PC-9 (cell line): ENCODE data around the gene ZFYVE26. TPM values are rescaled to one million over a fixed set of nuclear protein-coding genes. Genes with fewer than 3 reads are reported as not detected.

Experiments
- BruUV-seq: library from RNA; stranded (reverse); fragments of 400-500 nt; replicated peaks from 2 replicates; lab custom pipeline; 2021; lab: Mats Ljungman, UMichigan
- CTCF ChIA-PET: fragments of 300-600 bp; sonication (Branson Sonifier 250); formaldehyde crosslinking; loops from one replicate; lab custom pipeline; 2022; ENCODE audit warnings: antibody characterized with exemption; lab: Charles Lee
- POLR2A ChIA-PET: fragments of 300-600 bp; sonication (Branson Sonifier 250); formaldehyde crosslinking; loops from one replicate; lab custom pipeline; 2022; ENCODE audit warnings: antibody characterized with exemption; ENCODE audit not compliant: unreplicated experiment; lab: Charles Lee
- DNase-seq, 2 experiments: peaks; one replicate each; pipeline versions ENCODE4 v3.0.0 to v3.0.0-alpha.2; 2015 to 2022; ENCODE audit warnings: mixed read lengths in 1 of 2
- H2AFZ ChIP-seq: fragments of 200-600 bp; sonication (generic); 2 replicates; pipeline ENCODE4 v1.8.1; 2017; ENCODE audit warnings: antibody characterized with exemption
- H3F3A ChIP-seq: fragments of 200-600 bp; sonication (generic); 2 replicates; pipeline ENCODE4 v1.8.1; 2017; ENCODE audit warnings: antibody characterized with exemption, mild to moderate bottlenecking, low read depth; ENCODE audit not compliant: insufficient read depth
- H3K27ac ChIP-seq: fragments of 200-600 bp; sonication (generic); 2 replicates; pipeline ENCODE4 v1.6.1; 2016; ENCODE audit warnings: mixed run types
- H3K27me3 ChIP-seq: fragments of 200-600 bp; sonication (generic); 2 replicates; pipeline ENCODE4 v1.6.1; 2016; ENCODE audit warnings: low read depth, mixed run types; ENCODE audit not compliant: insufficient read depth
- H3K36me3 ChIP-seq: fragments of 200-600 bp; sonication (generic); 2 replicates; pipeline ENCODE4 v1.6.1; 2016; ENCODE audit warnings: low read depth, mixed run types
- H3K4me1 ChIP-seq: fragments of 200-600 bp; sonication (generic); replicated peaks from 2 replicates; pipeline ENCODE4 v1.6.1; 2016; ENCODE audit warnings: mixed run types; ENCODE audit not compliant: insufficient read depth
- H3K4me2 ChIP-seq: fragments of 200-600 bp; sonication (generic); 2 replicates; pipeline ENCODE4 v1.6.1; 2017; ENCODE audit warnings: mixed run types
- H3K4me3 ChIP-seq: fragments of 200-600 bp; sonication (generic); 2 replicates; pipeline ENCODE4 v1.6.1; 2016; ENCODE audit warnings: mixed run types
- H3K79me2 ChIP-seq: fragments of 200-600 bp; sonication (generic); 2 replicates; pipeline ENCODE4 v1.6.1; 2017; ENCODE audit warnings: low read depth, mixed run types
- H3K9me2 ChIP-seq: fragments of 200-600 bp; sonication (generic); 2 replicates; pipeline ENCODE4 v1.8.1; 2017; ENCODE audit warnings: mild to moderate bottlenecking; ENCODE audit not compliant: insufficient read depth
- H3K9me3 ChIP-seq: fragments of 200-600 bp; sonication (generic); 2 replicates; pipeline ENCODE4 v1.8.1; 2016; ENCODE audit warnings: low read depth; ENCODE audit not compliant: insufficient read depth
- H4K20me1 ChIP-seq: fragments of 200-600 bp; sonication (generic); 2 replicates; pipeline ENCODE4 v1.8.1; 2017; ENCODE audit not compliant: insufficient read depth
- EZH2 ChIP-seq: fragments of 200-600 bp; sonication (generic); IDR thresholded peaks from 2 replicates; pipeline ENCODE4 v1.8.0; 2017; ENCODE audit warnings: antibody characterized with exemption, low read depth
- intact Hi-C: fragments of 100-400 bp; cut with micrococcal nuclease; formaldehyde crosslinking; loops from one replicate; pipeline ENCODE4 v1.10.0; 2022; ENCODE audit not compliant: unreplicated experiment
- total RNA-seq: library from RNA; stranded (reverse); gene quantifications from 2 replicates; pipeline ENCODE4 v1.2.3, GENCODE V29; 2021
- TF ChIP-seq, protein P1 (sequence below): fragments of 200-600 bp; sonication (generic); conservative IDR thresholded peaks from 2 replicates; pipeline ENCODE4 v1.6.1; 2017; ENCODE audit warnings: mixed run types, antibody characterized with exemption, mild to moderate bottlenecking, moderate library complexity

The ZFYVE26 gene
- total RNA-seq, 1 experiment from 2014 or later: 19.2 TPM

DNA sequence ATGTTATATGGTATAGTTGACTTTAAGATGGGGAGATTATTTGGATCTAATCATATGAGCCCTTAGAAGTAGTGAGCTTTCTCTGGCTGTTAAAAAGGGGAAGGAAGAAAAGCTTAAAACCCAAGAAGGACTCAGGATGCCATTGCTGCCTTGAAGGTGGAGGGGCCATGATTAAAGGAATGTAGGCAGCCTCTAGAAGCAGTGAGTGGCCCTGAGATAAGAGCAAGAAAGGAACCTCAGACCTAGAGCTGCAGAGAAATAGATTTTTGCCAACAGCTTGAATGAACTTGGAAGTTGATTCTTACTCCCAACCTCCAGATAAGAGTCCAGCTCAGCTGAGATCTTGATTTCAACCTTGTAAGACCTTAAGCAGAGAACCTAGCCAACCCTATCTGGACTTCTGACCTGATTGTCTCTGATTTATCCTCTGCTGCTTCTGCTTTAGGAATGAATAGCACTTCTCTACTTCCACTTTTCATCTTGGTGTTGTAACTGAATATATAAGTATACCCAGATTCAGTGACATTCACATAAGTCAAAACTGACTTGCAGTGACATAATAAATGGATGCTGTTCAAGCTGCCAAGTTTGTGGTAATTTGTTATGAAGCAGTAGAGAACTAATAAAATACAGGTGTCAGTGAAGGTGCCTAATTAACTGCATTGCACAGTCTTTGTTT is 36.7 kb upstream of the ZFYVE26 start:
- intact Hi-C loops: no loop called here
- no peak overlapping the region for H3K4me3 ChIP-seq
- H3K9me3 ChIP-seq: no peaks in the 10 kb centered on the region
- H3K4me2 ChIP-seq: no peak overlapping the region
- H3K27ac ChIP-seq: no peak overlapping the region
- H2AFZ ChIP-seq: no peak overlapping the region
- H4K20me1 ChIP-seq: no peaks in the 10 kb centered on the region
- TF ChIP-seq, protein P1, sequence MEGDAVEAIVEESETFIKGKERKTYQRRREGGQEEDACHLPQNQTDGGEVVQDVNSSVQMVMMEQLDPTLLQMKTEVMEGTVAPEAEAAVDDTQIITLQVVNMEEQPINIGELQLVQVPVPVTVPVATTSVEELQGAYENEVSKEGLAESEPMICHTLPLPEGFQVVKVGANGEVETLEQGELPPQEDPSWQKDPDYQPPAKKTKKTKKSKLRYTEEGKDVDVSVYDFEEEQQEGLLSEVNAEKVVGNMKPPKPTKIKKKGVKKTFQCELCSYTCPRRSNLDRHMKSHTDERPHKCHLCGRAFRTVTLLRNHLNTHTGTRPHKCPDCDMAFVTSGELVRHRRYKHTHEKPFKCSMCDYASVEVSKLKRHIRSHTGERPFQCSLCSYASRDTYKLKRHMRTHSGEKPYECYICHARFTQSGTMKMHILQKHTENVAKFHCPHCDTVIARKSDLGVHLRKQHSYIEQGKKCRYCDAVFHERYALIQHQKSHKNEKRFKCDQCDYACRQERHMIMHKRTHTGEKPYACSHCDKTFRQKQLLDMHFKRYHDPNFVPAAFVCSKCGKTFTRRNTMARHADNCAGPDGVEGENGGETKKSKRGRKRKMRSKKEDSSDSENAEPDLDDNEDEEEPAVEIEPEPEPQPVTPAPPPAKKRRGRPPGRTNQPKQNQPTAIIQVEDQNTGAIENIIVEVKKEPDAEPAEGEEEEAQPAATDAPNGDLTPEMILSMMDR: no peak
- no peak for TF ChIP-seq EZH2
- H3F3A ChIP-seq: no peaks in the 10 kb centered on the region
- no peaks in the 10 kb centered on the region for H3K4me1 ChIP-seq
- no peaks in the 10 kb centered on the region for H3K79me2 ChIP-seq
- no TSS peak for BruUV-seq
- H3K27me3 ChIP-seq: no peaks in the 10 kb centered on the region
- no peaks in the 10 kb centered on the region for H3K9me2 ChIP-seq
- CTCF ChIA-PET: no interaction called here
- DNase-seq: no peak
- POLR2A ChIA-PET: no interaction called here
- no peaks in the 10 kb centered on the region for H3K36me3 ChIP-seq

DNA sequence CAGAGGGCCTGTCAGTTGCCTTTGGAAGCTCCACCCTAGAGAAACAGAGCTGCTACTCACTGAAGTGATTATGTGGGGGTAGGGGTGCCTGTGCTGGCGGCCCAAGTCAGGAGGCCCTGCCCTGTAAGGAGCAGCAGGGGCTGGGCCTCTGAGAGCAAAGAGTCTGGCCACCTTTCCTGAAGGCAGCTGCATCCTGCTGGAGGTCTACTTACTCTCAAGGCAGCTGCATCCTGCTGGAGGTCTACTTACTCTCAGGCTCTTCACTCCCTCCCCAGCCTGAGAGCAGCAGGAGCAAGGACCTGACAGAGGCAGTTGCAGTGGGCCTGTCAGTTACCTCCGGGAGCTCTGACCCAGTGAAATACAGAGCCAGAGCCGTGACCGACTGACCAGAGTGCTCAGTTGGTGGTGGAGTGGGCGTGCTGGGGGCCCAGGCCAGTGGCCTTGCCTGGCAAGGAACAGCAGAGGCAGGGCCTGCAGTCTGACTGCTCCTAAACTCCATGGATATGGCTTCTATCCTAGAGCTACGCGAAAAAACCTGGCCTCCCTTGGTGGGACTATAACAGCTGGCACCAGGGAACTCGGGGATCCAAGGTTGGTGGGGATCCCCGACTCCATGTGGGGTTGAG is 35.5 kb upstream of the ZFYVE26 start:
- no peak for DNase-seq
- no TSS peak for BruUV-seq
- Histone ChIP-seq H3K79me2 (no peaks in the 10 kb centered on the region), H2AFZ (no peak overlapping the region), H3K9me2 (no peaks in the 10 kb centered on the region), H3K27ac (no peak overlapping the region), H3K4me1 (no peaks in the 10 kb centered on the region), H3K36me3 (no peaks in the 10 kb centered on the region), H3K4me3 (no peak overlapping the region), H4K20me1 (no peaks in the 10 kb centered on the region), H3K9me3 (no peaks in the 10 kb centered on the region), H3K27me3 (no peaks in the 10 kb centered on the region), H3K4me2 (no peak overlapping the region), H3F3A (no peaks in the 10 kb centered on the region)
- ChIA-PET POLR2A (no interaction called here), CTCF (interaction anchor here (0.5 kb wide), 1 partner anchor 994 kb away, joined by 3 read pairs; no protein-coding TSS in a partner anchor)
- TF ChIP-seq EZH2: no peak
- TF ChIP-seq, protein P1: no peak
- intact Hi-C loops: no loop called here

DNA sequence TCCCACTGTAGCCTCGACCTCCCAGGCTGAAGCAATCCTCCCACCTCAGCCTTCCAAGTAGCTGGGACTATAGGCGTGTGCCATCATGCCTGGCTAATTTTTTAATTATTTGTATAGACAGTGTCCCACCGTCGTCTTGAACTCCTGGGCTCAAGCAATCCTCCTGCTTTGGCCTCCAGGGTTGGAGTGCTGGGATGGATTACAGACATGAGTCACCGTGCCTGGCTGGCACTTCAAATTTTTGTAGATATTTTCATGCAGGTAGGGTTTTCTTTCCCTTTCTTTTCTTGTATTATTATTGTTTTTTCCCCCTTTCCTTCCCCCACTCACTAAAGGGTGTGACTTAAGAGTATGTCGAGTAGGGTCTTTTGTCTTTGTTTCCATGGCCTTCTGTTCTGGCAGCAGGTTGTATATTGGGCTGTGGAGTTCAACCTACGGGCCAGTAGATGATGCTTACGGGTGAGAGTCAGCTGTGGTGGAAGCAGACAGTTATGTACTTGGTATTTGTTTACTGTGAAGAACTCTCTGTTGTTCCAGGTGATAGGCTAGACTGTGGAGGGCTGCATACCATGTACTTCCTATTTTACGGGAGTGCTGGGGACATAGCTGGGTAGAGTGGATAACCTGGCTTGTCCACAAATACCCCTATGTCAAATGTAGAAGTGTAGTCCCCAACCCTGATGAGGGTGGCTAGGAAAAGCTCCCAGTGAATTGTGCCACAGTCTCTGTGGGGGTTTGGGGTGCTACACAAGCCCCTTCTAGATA is 33.9 kb upstream of the ZFYVE26 start:
- Histone ChIP-seq H3K27me3 (no peaks in the 10 kb centered on the region), H2AFZ (no peak overlapping the region), H3K4me1 (no peaks in the 10 kb centered on the region), H4K20me1 (no peaks in the 10 kb centered on the region), H3K9me2 (no peaks in the 10 kb centered on the region), H3K27ac (no peak overlapping the region), H3K36me3 (no peaks in the 10 kb centered on the region), H3K79me2 (no peaks in the 10 kb centered on the region), H3K4me2 (no peak overlapping the region), H3F3A (no peaks in the 10 kb centered on the region), H3K4me3 (no peak overlapping the region), H3K9me3 (no peaks in the 10 kb centered on the region)
- TF ChIP-seq, protein P1: no peak
- no peak for TF ChIP-seq EZH2
- BruUV-seq: no TSS peak
- no peak for DNase-seq
- intact Hi-C loops: no loop called here
- ChIA-PET POLR2A (no interaction called here), CTCF (interaction anchor here (0.5 kb wide), 1 partner anchor 1012 kb away, joined by 20 read pairs; no protein-coding TSS in a partner anchor)
